ENCODE measurements around the gene SPATA46.
A peak's percentile ranks its signal among the peaks of the same experiment; 100 is the strongest.
"Not testable (repeated sequence)": the region's sequence is repeated elsewhere in the genome, so short reads cannot be mapped to it uniquely, and the experiment has no call there.

The SPATA46 gene

GRCh38 chr1:162376691-162377090, at the start of gene SPATA46:
Gene SPATA46 (minus strand): TSS chr1:162376854. CDS start chr1:162376790, 64 bp downstream.
- no peak for DNase-seq (ENCODE audit: low read depth, low spot score)

GRCh38 chr1:162422662-162423375, 46.2 kb upstream of the SPATA46 start:
- DNase-seq (ENCODE audit: low read depth, low spot score): no peak

GRCh38 chr1:162421258-162422164, 44.9 kb upstream of the SPATA46 start:
- DNase-seq (ENCODE audit: low read depth, low spot score): peak; percentile 32

GRCh38 chr1:162420120-162420519, 43.5 kb upstream of the SPATA46 start:
- no peak for DNase-seq (ENCODE audit: low read depth, low spot score)

GRCh38 chr1:162419450-162419931, 42.8 kb upstream of the SPATA46 start:
- not testable (repeated sequence) for DNase-seq (ENCODE audit: low read depth, low spot score)

GRCh38 chr1:162418584-162418983, 41.9 kb upstream of the SPATA46 start:
- not testable (repeated sequence) for DNase-seq (ENCODE audit: low read depth, low spot score)

- DNase-seq (ENCODE audit: low read depth, low spot score): no peak
Measured at GRCh38 chr1:162417650-162418049, 41.0 kb upstream of the SPATA46 start.

- no peak for DNase-seq (ENCODE audit: low read depth, low spot score)
Measured at GRCh38 chr1:162416909-162417308, 40.3 kb upstream of the SPATA46 start.

- no peak for DNase-seq (ENCODE audit: low read depth, low spot score)
Measured at GRCh38 chr1:162416215-162416614, 39.6 kb upstream of the SPATA46 start.

GRCh38 chr1:162412002-162412401, 35.3 kb upstream of the SPATA46 start, which contains the start of gene SH2D1B:
Gene SH2D1B (minus strand): TSS chr1:162412136. CDS start chr1:162412016, 120 bp downstream.
- no peak for DNase-seq (ENCODE audit: low read depth, low spot score)

- no peak for DNase-seq (ENCODE audit: low read depth, low spot score)
Measured at GRCh38 chr1:162407539-162407938, 30.9 kb upstream of the SPATA46 start.

GRCh38 chr1:162406811-162407210, 30.2 kb upstream of the SPATA46 start:
- DNase-seq (ENCODE audit: low read depth, low spot score): no peak

- no peak for DNase-seq (ENCODE audit: low read depth, low spot score)
Measured at GRCh38 chr1:162405800-162406199, 29.1 kb upstream of the SPATA46 start.

- DNase-seq (ENCODE audit: low read depth, low spot score): no peak
Measured at GRCh38 chr1:162404550-162405160, 28.0 kb upstream of the SPATA46 start.

- DNase-seq (ENCODE audit: low read depth, low spot score): no peak
Measured at GRCh38 chr1:162400790-162401355, 24.2 kb upstream of the SPATA46 start.

GRCh38 chr1:162398999-162399580, 22.4 kb upstream of the SPATA46 start:
- peak; percentile 31 for DNase-seq (ENCODE audit: low read depth, low spot score)

- no peak for DNase-seq (ENCODE audit: low read depth, low spot score)
Measured at GRCh38 chr1:162397943-162398560, 21.4 kb upstream of the SPATA46 start.

- no peak for DNase-seq (ENCODE audit: low read depth, low spot score)
Measured at GRCh38 chr1:162397039-162397448, 20.4 kb upstream of the SPATA46 start.

GRCh38 chr1:162396201-162396906, 19.7 kb upstream of the SPATA46 start:
- DNase-seq (ENCODE audit: low read depth, low spot score): no peak

Data from astrocyte of the hippocampus (primary cell).